ENCODE measurements around the gene ISOC2. TPM values are rescaled to one million over a fixed set of nuclear protein-coding genes. Genes with fewer than 3 reads are reported as not detected.

The ISOC2 gene, protein sequence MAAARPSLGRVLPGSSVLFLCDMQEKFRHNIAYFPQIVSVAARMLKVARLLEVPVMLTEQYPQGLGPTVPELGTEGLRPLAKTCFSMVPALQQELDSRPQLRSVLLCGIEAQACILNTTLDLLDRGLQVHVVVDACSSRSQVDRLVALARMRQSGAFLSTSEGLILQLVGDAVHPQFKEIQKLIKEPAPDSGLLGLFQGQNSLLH
- total RNA-seq (100 to 1,000 TPM in 1 of 2 donors, 10 to 100 TPM in 1; 49.1 to 101 TPM), polyA plus RNA-seq (100 to 1,000 TPM; 136 to 181 TPM)

GRCh38 chr19:55461259-55461973 lies at the start of gene ISOC2:
Gene ISOC2, minus strand, starts transcription at chr19:55461642. Its CDS starts 5,156 bp downstream, at chr19:55456486.
- Histone ChIP-seq H3K9ac (ENCODE audit: low read depth in 1 of 2, low read length in 2 of 2) (peak within 1 kb of the TSS; percentile 84), H3K27ac (ENCODE audit: low read depth in 1 of 2, low read length in 2 of 2) (peak within 1 kb of the TSS; percentile 93 to 97), H3K27me3 (ENCODE audit: control insufficient read depth in 4 of 4, insufficient read depth in 4 of 4, low read length in 3 of 4) (no peaks in the 10 kb centered on the region), H3K36me3 (ENCODE audit: control insufficient read depth in 4 of 4, insufficient read depth in 3 of 4, low read depth in 1 of 4, low read length in 3 of 4) (peaks cover 0 to 3% (median under 1%) of the 10 kb centered on the region in 4 donors), H3K4me1 (ENCODE audit: control insufficient read depth in 4 of 4, insufficient read depth in 4 of 4, low read length in 3 of 4) (peaks cover 12 to 34% (median 26%) of the 10 kb centered on the region in 4 donors), H3K4me3 (ENCODE audit: low read depth in 1 of 3, low read length in 3 of 3) (peak within 1 kb of the TSS; percentile 77 to 86 (median 85)), H3K9me3 (ENCODE audit: control insufficient read depth in 4 of 4, low read length in 3 of 4) (no peaks in the 10 kb centered on the region)
- DNase-seq (ENCODE audit: low spot score) = peak; percentile 100
- no peak for TF ChIP-seq ZBTB33 (IDR thresholded peaks at IDR 0.05)
- peak in 1 of 2 donors; percentile 37 for TF ChIP-seq GABPA (IDR thresholded peaks at IDR 0.05 in 1 of 2, conservative IDR thresholded peaks at IDR 0.05 in 1 of 2)
- no peak for TF ChIP-seq RXRA (IDR thresholded peaks at IDR 0.05)
- TF ChIP-seq, protein P1, sequence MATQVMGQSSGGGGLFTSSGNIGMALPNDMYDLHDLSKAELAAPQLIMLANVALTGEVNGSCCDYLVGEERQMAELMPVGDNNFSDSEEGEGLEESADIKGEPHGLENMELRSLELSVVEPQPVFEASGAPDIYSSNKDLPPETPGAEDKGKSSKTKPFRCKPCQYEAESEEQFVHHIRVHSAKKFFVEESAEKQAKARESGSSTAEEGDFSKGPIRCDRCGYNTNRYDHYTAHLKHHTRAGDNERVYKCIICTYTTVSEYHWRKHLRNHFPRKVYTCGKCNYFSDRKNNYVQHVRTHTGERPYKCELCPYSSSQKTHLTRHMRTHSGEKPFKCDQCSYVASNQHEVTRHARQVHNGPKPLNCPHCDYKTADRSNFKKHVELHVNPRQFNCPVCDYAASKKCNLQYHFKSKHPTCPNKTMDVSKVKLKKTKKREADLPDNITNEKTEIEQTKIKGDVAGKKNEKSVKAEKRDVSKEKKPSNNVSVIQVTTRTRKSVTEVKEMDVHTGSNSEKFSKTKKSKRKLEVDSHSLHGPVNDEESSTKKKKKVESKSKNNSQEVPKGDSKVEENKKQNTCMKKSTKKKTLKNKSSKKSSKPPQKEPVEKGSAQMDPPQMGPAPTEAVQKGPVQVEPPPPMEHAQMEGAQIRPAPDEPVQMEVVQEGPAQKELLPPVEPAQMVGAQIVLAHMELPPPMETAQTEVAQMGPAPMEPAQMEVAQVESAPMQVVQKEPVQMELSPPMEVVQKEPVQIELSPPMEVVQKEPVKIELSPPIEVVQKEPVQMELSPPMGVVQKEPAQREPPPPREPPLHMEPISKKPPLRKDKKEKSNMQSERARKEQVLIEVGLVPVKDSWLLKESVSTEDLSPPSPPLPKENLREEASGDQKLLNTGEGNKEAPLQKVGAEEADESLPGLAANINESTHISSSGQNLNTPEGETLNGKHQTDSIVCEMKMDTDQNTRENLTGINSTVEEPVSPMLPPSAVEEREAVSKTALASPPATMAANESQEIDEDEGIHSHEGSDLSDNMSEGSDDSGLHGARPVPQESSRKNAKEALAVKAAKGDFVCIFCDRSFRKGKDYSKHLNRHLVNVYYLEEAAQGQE (IDR thresholded peaks at IDR 0.05) = peak; percentile 55
- TF ChIP-seq, protein P2, sequence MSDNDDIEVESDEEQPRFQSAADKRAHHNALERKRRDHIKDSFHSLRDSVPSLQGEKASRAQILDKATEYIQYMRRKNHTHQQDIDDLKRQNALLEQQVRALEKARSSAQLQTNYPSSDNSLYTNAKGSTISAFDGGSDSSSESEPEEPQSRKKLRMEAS (IDR thresholded peaks at IDR 0.05) = peak; percentile 69
- no peak for TF ChIP-seq ATF3 (IDR thresholded peaks at IDR 0.05)
- peak; percentile 14 for TF ChIP-seq YY1 (IDR thresholded peaks at IDR 0.05)
- TF ChIP-seq RAD21 (IDR thresholded peaks at IDR 0.05) = no peak
- peak in 1 of 2 donors; percentile 64 for TF ChIP-seq EGR1 (IDR thresholded peaks at IDR 0.05; ENCODE audit: low read depth in 2 of 2)
- TF ChIP-seq HNF4A (conservative IDR thresholded peaks at IDR 0.05) = peak in 1 of 2 donors; percentile 51
- TF ChIP-seq JUND (IDR thresholded peaks at IDR 0.05) = peak in 1 of 2 donors; percentile 21
- no peak for TF ChIP-seq CTCF (IDR thresholded peaks at IDR 0.05; ENCODE audit: low read depth, low read length, missing input control)
- TF ChIP-seq TAF1 (conservative IDR thresholded peaks at IDR 0.05) = no peak
- peak; percentile 96 for TF ChIP-seq SP1 (IDR thresholded peaks at IDR 0.05)
- no peak for TF ChIP-seq FOXA1 (IDR thresholded peaks at IDR 0.05)
- no peak for TF ChIP-seq FOXA2 (IDR thresholded peaks at IDR 0.05)
- WGBS = under 1% methylated on average over 54 of the region's 54 CpGs
